Fibroblast of skin of right quadriceps (primary cell): Measurements from ENCODE around the gene OR6C70.
"Not testable (repeated sequence)": the region's sequence is repeated elsewhere in the genome, so short reads cannot be mapped to it uniquely, and the experiment has no call there.

Experiments
- DNase-seq: peaks from one replicate; pipeline ENCODE4 v3.0.0-alpha.2; 2013

Gene OR6C70

GRCh38 chr12:55470088-55470829 is at the start of gene OR6C70:
TSS of gene OR6C70 (minus strand) at chr12:55470138. CDS start at chr12:55470138, 0 bp downstream.
- DNase-seq = no peak

DNA sequence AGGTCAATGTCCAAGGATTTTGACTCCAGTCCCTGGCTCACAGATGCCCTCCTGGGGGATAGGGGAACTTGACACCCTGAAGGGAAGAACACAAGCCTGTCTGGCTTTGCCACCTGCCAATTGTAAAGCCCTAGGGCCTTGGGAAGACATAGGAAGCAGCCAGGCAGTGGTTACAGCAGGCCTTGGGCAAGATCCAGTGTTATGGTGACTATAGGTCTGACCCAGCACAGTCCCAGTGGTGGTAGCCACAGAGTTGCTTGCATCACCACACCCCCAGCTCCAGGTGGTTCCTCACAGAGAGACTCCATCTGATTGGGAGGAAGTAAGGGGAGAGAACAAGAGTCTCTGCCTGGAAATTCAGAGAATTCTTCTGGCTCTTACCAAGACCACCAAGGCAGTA is 46.5 kb upstream of the OR6C70 start:
- no peak for DNase-seq

GRCh38 chr12:55515696-55516095 is 45.8 kb upstream of the OR6C70 start:
- DNase-seq = no peak

GRCh38 chr12:55501601-55502000 is 31.7 kb upstream of the OR6C70 start:
- no peak for DNase-seq

DNA sequence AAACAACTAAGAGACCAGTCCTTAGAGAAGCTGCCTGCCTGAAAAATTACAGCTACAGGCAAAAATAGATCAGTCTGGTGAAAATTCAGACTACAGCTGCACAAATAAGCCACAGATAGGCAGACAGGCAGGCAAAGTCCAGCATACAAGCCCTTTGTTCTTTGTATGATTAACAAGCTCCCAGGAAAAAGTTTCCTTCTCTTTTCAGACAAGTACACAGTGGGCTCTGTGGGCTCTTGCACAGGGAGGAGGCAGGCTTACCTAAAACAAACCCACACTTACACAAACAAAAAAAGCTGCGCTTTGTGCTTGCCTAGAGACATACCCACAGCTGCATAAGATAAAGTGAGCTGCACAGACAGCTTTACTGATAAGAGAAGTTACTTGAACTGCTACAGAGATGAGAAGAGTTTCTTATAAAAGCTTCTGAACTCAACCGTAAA is 29.9 kb upstream of the OR6C70 start:
- no peak for DNase-seq

- no peak for DNase-seq
Observed at GRCh38 chr12:55499231-55499630, 29.3 kb upstream of the OR6C70 start.

DNA sequence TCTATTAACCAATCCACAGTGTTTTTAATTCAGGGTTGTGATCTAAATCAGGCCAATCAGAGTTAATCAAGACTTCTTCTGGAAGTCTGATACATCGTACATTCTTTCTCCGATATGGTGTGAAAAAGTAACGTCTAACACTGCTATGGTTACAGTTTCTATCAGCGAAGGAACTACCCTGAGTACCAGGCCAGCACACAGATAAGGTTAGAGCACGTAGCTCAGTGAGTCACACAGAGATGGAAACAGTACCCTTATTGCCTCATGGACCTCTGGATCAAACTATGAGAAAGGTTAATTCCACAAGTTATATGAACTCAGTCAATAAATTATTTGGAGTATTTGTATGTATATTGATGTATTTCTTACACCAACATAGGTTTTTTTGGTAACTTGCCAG is 25.6 kb upstream of the OR6C70 start:
- no peak for DNase-seq

GRCh38 chr12:55492078-55492477 is 22.1 kb upstream of the OR6C70 start, which contains the start of gene OR6C68:
TSS of gene OR6C68 (plus strand) at chr12:55492378. CDS start at chr12:55492378, 0 bp downstream.
- DNase-seq = no peak

DNA sequence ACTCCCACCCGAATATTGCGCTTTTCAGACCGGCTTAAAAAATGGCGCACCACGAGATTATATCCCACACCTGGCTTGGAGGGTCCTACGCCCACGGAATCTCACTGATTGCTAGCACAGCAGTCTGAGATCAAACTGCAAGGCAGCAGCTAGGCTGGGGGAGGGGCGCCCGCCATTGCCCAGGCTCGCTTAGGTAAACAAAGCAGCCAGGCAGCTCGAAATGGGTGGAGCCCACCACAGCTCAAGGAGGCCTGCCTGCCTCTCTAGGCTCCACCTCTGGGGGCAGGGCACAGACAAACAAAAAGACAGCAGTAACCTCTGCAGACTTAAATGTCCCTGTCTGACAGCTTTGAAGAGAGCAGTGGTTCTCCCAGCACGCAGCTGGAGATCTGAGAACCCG is 14.3 kb upstream of the OR6C70 start:
- not testable (repeated sequence) for DNase-seq

DNA sequence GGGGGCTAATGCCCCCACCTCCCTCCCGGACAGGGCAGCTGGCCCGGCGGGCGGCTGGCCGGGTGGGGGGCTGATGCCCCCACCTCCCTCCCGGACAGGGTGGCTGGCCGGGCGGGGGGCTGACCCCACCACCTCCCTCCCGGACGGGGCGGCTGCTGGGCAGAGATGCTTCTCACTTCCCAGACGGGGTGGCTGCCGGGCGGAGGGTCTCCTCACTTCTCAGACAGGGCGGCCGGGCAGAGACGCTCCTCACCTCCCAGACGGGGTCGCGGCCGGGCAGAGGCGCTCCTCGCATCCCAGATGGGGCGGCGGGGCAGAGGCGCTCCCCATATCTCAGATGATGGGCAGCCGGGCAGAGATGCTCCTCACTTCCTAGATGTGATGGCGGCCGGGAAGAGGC is 9.2 kb upstream of the OR6C70 start:
- not testable (repeated sequence) for DNase-seq

DNA sequence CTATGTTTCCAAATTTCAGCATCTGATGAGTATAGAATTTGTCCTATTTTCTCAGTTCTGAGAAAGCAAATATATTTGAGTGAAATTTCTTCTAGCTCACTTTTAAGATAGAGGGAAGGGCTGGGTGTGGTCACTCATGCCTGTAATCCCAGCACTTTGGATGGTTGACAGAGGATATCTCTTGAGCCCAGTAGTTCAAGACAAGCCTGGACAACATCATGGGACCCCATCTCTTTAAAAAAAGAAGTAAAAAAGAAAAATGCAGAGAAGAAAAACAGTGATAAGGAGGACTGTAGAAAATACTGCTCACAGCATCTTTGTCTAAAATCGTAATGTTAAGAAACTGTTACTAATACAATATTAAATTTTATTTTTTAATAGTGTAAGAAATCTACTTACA is 2.3 kb upstream of the OR6C70 start:
- DNase-seq = no peak

DNA sequence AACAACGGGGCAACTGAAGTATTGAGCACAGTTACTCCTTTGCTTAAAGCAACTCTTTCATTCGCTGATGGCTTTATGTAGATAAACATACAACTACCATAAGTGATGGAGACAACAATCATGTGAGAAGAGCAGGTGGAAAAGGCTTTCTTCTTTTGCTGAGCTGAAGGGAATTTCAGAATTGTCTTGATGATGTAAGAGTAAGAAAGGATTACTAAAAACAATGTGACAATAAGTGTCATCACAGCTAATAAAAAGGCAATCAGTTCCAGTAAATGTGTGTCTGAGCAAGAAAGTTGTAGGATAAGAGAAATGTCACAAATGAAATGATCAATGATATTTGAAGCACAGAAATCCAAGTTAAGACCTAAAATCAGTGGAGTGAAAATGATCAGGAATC is 647 bp downstream of the OR6C70 start:
- DNase-seq = no peak

DNA sequence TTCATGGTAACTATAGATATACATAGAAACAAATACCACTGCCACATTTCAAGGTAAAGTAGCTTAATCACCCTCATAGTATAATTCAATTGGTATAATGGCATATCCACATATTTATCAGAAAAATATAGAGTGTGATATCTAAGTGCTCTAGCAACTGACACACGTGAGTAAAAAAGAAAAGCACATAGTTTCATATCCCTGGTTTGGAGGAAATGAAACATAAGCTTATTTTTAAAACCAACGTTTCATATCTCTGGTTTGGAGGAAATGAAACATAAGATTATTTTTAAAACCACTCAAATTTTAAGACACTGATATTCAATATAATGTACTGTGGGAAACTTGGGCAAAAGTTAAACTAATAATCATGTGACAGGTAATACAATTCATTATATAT is 2.1 kb downstream of the OR6C70 start:
- no peak for DNase-seq

- DNase-seq = not testable (repeated sequence)
Observed at GRCh38 chr12:55464926-55465325, 5.0 kb downstream of the OR6C70 start.

DNA sequence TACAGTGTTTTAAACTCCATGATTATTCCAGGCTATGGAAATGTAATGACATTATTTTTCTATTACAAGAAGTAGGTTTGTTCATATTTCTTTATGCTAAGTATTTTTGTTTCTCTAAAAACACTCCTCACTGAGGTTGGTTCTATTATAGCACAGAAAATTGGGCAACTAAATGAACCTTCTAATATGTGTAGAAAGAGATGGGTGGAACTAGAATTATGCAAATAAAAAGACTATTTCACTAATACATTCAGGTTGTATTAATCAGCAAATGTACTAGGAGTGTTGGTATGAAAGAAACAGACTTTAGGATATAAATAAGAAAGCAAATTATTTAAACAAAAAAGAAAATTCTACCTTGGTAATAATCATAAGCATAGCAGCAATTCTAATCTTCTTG is 21.1 kb downstream of the OR6C70 start:
- no peak for DNase-seq

DNA sequence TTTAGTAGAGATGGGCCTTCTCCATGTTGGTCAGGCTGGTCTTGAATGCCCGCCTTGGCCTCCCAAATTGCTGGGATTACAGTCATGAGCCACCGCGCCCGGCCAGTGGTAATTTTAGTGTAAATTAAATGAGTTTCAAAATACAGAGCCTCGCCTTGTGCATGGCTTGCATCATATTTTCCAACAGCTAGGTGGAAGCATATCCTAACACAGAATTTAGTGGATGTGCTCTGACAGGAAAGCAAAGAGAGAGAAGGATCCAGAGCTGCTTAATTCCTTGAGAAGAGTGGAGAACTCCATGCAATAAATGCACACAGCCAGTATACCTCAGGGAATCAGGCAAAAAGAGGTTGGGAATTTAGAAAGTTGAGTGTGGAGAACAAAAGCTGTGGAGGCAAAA is 23.6 kb downstream of the OR6C70 start:
- no peak for DNase-seq

DNA sequence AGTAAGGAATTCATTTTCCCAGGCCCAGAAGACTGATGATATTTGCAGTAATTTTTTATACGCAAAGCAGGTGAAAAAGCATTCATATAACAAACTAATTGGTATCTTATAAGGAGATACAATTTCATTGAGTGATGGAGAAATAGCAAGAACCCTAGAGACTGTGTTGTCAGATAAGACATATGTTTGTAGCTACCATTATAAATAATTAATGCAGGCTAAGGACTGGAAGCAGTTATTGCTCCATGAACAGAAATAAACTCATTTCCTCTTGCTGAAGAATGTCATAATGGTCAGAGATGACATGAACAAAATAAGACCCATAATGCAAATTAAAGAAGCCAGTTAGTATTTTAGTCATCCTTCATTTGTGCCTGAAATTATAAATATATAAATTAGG is 24.6 kb downstream of the OR6C70 start:
- DNase-seq = no peak

DNA sequence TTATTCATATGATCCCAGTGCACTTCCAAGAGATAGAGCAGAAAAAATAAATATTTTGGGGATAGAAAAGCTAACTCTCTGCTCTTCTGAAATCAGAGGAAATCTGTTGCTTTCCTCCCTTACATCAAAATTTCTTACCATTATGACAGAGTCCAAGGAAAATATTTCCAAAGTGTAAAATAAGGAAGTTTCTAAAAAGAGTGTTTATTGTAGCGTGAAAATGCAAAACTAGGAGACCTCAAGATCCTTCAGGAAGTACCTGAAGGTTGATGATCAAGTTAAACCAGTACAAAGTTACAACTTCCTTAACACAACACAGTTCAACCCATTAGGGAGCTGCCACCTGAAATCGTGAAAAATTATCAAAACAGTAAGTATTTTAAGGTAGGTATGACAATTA is 26.2 kb downstream of the OR6C70 start, which contains the start of gene OR6C2:
OR6C2 (plus strand) TSS at position 301 of the 400 bp plus-strand sequence. CDS start 8,138 bp downstream, outside the sequence.
- DNase-seq = no peak

- DNase-seq = not testable (repeated sequence)
Observed at GRCh38 chr12:55441233-55441632, 28.7 kb downstream of the OR6C70 start.

- no peak for DNase-seq
Observed at GRCh38 chr12:55428331-55429243, 41.4 kb downstream of the OR6C70 start.

DNA sequence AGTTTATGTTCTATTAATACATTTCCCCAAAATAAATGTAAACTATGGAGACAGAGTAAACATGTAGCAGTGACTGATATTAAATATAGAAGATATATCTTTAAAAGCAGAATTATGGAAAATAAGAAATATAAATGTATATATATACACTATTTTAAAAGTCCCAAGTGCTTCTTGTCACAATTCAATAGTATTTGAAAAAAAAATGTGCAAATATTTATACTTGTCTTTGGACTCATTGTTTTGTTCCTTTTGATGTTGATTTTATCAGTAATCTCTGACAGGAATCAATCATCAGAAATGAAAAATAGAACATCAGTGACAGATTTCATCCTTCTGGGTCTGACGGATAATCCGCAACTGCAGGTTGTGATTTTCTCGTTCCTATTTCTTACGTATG is 44.0 kb downstream of the OR6C70 start, which contains the start of gene OR6C76:
OR6C76 (plus strand) TSS at position 301 of the 400 bp plus-strand sequence; CDS start at position 301, 0 bp downstream.
- DNase-seq = no peak

- no peak for DNase-seq
Observed at GRCh38 chr12:55420307-55420962, 49.5 kb downstream of the OR6C70 start.
